GM12874 (cell line): ENCODE data around the gene BCO2.

Experiments used
- TF ChIP-seq, protein P1 (sequence below): IDR thresholded peaks from 2 replicates; pipeline ENCODE4 v1.5.1; 2011; ENCODE audit warnings: low read depth, mild to moderate bottlenecking, control low read depth, low read length, moderate library complexity; ENCODE audit not compliant: insufficient read depth

BCO2 gene

DNA sequence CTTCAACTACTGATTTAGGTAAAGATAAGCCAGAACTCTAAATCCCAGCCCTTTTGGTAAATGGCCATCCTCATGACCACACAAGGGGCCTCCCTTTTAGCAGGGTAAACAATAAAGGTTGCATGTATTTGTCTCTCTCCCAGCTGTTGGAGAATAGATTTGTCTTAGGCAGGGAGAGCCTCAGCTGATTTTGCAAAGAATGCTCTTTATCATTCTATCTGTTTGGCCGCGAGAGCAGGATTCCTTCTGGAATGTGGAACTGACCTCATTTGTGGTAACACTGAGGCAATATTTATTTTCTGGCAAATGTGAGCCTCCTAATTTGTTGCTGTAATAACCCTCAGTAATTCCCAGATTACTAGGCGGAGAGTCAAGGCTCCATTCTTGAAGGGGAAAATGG is 66.2 kb downstream of the BCO2 start:
- TF ChIP-seq, protein P1, sequence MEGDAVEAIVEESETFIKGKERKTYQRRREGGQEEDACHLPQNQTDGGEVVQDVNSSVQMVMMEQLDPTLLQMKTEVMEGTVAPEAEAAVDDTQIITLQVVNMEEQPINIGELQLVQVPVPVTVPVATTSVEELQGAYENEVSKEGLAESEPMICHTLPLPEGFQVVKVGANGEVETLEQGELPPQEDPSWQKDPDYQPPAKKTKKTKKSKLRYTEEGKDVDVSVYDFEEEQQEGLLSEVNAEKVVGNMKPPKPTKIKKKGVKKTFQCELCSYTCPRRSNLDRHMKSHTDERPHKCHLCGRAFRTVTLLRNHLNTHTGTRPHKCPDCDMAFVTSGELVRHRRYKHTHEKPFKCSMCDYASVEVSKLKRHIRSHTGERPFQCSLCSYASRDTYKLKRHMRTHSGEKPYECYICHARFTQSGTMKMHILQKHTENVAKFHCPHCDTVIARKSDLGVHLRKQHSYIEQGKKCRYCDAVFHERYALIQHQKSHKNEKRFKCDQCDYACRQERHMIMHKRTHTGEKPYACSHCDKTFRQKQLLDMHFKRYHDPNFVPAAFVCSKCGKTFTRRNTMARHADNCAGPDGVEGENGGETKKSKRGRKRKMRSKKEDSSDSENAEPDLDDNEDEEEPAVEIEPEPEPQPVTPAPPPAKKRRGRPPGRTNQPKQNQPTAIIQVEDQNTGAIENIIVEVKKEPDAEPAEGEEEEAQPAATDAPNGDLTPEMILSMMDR: no peak

DNA sequence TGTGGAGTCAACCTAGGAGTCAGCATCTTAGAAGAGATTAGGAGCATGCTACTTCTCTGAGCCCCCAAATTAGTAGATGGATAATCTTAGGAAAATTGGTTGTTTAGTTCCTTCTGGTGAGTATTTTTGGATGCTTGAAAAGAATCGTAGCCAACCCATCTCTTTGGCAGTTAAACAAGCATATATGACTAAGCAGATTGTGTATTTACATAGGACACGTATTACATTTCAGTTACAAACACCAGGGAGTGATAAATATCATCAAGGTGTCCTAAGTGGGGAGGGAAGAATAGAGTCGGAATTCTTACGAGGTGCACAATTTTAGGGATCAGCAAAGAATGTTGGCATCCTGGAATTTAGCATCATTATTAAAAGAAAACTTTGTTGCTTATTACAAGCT is 71.9 kb downstream of the BCO2 start:
- TF ChIP-seq, protein P1: no peak

DNA sequence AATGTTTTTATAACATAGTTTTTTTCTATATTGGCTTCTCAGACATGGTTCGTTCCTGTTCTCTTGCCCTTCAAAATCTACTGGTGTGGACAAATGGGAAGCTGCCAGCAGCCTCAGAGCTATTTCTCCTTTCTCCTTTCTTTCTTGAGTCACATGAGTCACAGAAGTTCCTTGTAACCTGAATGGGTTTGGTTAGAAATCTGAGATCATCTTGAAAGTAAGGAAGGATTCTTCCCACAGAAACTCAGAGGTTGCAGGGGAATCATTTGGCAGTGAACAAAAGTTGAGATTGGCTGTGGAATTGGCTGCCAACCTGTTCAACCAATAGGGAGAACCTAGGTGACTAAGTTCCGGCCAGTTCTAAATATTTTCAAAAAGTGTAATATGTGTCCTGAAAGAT is 72.9 kb downstream of the BCO2 start:
- TF ChIP-seq, protein P1: no peak

DNA sequence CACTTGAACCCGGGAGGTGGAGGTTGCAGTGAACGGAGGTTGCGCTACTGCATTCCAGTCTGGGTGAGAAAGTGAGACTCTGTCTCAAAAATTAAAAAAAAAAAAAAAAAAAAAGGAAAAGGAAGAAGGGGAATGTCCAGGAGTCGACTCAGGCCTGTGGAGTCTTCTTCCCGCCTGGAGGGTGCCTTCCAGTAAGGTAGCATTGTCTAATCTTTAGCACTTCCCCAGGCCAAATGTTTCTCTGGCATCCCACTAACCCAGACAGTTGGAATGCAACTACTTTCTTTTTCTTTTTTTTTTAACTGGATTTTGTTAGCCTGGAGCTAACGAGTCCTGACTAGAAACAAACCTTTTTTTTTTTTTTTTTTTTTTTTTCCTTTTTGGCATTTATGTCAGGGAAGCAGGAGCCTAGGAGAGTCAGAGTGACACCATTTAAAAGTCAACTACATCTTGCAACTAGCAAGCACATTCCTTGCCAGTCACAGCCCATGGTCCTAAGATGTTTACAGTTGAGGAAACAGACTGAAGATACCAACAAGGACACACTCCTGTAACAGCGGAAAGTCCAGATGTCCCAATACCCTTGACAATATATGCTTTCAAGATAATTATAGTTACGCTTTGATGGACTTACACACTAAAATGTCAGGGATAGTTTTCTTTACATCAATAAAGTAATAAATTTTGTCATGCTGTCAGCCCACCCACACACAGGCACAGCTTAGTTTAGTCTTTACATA is 74.7 kb downstream of the BCO2 start:
- TF ChIP-seq, protein P1: no peak

DNA sequence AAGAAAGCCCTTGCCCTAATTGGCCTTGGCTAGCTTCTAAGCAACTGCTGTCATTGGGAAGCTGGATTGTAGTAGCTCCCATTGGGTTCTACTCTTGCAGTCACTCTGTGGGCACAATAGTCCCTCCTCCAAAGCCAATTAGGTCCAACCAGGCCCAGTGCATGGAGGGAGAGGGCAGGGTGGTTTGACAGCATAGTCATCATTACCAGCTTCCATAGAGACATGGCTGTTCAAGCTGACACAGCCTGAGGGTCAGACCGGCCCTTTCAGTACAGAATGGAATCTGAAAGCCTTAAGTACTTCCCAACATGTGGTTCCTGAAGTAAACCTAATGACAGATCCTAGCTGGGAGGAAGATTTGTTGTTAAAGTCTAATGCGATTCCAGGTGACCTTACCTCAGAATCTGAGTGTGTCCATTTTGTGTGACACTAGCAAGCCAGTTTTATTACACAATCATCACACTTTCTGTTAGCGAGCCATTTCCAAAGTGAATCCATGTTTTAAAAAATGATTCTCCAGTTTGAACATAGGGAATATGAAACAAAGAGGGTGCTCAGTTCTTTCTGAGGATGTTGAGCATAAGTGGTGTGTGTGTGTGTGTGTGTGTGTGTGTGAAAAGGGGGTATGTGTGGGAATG is 78.4 kb downstream of the BCO2 start:
- TF ChIP-seq, protein P1: no peak

DNA sequence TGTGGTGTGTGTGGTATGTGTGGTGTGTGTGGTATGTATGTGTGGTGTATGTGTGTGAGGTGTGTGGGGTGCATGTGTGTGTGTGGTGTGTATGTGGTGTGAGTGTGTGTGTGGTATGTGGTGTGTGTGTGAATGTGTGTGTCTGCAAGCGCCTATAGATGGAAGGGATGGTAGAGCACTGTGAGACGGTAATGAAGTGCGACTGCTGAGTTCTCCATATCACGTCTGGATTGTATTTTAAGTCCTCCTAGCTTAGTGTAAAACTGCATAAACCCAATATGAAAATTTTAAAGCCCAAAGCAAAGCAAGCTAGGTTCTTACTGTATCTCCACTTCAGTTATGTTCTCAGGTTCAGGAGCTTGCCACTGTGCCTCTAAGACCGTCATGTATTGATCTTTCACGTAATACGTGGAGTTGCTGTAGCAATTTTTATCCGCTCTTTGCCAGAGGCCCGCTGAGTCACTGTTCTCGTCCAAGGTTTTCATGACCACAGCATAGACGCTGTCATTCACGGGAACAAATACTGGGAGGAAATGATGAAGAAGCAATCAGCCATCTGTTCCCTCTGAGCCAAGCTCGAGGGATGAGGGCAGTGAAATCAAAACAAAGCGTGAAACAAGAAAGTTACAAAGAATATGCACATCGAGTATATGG is 79.9 kb downstream of the BCO2 start:
- TF ChIP-seq, protein P1: no peak

DNA sequence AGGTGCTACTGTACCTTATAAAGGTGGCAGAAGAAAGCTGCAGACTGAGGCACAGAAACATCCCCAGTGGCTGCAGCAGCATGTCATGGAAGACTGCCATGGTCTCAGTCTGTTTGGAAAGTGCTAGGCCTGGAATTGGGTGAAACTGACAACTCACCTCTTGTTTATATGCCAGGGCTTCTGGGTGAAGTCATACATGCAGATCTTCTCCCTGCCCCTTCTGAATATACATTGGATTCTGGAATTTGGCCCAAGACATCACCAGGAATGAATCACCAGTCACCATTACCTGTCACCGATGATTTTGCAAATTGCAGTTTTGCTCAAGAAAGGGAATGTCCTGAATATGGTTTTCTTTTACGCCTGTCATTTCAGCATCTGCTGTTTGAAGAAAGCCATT is 85.2 kb downstream of the BCO2 start, which contains the start of gene PLET1:
Gene PLET1 (minus strand): TSS at position 371 of the 400 bp plus-strand sequence. CDS start 271 bp downstream, at position 100.
- TF ChIP-seq, protein P1: no peak
